Measurements from ENCODE around the gene SLC27A3. TPM values are rescaled to one million over a fixed set of nuclear protein-coding genes. Genes with fewer than 3 reads are reported as not detected.

SLC27A3 gene
- total RNA-seq, 1 donor from 2014 or later, result 30.4 TPM

DNA sequence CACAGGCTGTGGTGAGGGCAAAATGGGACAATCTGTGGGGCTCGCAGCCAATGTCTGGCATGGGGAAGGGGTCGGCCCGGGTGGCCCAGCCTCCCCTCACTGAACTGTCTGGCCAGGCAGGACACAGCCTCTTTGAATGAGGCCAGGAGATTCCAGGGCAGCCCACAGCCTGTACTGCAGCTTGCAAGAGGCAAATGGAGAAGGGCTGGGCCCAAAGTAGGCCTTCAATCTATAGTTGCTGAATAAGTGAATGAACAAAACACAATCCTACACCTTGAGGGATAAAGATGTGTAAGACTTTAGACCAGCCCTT lies 23.2 kb downstream of the SLC27A3 start:
- DNase-seq (ENCODE audit: low read depth in 2 of 2), result no peak

DNA sequence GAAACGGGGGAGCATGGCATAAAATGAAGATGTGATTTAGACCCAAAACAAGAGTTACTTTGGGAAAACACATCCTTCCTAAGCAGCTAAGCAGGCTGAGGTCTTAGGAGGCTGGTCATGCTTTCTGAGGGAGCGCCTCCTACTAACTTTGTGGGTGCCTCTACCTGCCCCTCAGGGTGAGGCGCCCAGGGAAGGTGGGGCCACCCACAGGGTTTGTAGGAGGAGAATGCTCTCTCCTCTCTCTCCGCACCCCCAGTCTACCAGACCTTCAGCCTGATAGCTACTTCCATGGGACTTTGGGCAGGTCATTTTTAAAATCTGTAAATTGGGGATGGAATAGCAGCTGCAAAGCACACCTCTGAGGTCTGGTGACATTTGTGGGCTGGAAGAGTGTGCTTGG lies 23.8 kb downstream of the SLC27A3 start:
- DNase-seq (ENCODE audit: low read depth in 2 of 2), result no peak

DNA sequence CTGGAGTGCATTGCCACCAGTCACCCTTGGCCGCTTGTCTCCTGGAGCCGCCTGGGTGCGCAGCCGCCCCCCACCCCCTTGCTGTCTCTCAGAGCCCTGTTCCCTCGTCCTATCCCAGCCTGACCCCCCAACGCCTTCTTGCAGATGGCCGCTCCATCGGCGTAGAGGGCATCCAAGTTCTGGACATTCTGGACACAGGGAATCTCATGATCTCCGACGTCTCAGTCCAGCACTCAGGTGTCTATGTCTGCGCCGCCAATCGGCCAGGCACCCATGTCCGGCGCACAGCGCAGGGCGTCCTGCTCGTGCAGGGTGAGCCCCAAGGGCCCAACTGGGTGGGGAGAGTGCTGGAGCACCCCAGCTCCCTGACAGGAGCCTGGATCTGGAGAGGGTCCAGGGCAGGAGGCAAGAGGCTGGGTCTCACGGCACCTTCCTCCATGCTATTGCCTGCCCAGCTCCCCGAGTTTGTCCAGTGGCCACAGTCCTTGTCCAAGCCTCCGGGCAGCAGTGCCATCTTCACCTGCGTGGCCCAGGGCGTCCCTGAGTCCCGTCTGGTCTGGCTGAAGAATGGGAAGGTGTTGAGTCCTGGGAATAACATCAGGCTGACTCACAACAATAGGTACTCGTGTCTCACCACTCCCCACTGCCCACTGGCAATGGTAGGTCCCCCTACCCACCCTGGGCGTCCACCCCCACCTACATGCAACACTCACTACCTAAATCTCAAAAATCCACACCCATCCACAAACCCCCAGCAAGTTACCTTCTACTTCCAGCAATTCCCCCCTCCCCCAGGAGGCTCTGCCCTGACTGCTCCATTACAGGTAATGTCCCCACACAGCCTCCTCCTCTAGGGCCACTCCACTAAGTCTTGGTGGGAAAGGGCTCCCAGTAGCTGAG lies 24.6 kb downstream of the SLC27A3 start:
- DNase-seq (ENCODE audit: low read depth in 2 of 2), result no peak

- DNase-seq (ENCODE audit: low read depth in 2 of 2), result no peak
Measured at GRCh38 chr1:153800516-153800915, 25.3 kb downstream of the SLC27A3 start.

GRCh38 chr1:153801028-153801625 lies 25.9 kb downstream of the SLC27A3 start:
- DNase-seq (ENCODE audit: low read depth in 2 of 2), result no peak

- DNase-seq (ENCODE audit: low read depth in 2 of 2), result no peak
Measured at GRCh38 chr1:153801786-153802697, 26.8 kb downstream of the SLC27A3 start.

DNA sequence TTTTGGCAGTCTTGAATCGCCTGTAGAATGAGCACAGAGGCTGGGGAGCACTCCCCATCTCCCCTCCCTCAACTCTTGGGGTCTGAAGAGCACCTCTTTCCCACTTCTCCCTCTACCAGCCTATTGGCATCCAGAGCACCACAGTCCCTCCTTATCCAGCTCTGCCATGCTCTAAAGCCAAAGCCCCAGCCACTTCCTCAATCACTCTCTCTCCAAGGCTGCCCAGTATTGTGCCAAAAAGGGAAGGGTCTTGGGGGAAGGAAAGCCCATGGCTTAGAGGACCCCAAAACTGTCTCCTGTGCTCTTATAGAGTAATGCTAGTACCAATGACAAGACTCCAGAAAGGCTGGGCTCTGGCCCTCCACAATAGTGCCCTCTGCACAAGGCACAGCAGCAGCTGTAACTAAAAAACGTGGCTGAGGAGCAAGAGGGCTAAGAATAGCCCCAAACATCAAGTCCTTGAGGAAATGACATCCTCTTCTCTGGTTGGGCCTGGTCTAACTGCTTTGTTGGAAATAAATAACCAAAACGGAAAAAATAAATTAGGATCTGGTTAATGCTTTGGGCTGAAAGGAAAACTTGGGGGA lies 28.4 kb downstream of the SLC27A3 start:
- no peak for DNase-seq (ENCODE audit: low read depth in 2 of 2)

GRCh38 chr1:153804112-153804511 lies 28.9 kb downstream of the SLC27A3 start:
- no peak for DNase-seq (ENCODE audit: low read depth in 2 of 2)

DNA sequence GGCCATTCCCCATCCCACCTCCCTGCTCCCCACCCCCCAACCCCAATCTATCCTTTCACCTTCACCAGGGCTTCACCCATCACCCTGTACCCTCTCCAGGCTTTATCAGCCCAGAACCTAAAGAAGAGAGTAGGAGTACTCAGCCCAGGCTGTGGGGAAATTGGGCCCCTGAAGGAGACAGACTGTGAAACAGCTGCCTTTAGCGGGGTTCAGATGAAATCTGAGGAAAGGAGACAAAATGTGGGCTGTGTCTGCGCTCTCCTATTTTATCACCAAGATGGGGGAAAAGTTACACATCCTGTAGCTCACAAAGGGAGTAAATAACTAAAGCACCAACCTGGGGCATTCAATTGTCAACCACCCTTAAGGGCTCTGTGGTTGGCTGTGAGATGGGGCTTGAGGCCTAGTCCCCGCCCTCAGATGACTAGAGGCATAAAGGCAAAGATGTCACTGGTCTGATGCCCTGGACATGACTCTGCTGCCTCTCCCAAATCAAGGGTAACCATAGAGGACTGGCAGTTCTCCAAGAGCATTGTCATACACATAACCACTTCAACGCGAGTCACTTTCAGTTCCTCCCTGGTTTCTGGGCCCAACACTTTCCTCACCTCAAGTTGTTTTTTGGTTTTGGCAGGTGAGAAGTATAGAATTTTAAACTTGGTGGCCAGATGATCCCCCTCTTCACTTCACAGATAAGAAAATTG lies 30.0 kb downstream of the SLC27A3 start:
- peak in 1 of 2 donors; percentile 21 for DNase-seq (ENCODE audit: low read depth in 2 of 2)

DNA sequence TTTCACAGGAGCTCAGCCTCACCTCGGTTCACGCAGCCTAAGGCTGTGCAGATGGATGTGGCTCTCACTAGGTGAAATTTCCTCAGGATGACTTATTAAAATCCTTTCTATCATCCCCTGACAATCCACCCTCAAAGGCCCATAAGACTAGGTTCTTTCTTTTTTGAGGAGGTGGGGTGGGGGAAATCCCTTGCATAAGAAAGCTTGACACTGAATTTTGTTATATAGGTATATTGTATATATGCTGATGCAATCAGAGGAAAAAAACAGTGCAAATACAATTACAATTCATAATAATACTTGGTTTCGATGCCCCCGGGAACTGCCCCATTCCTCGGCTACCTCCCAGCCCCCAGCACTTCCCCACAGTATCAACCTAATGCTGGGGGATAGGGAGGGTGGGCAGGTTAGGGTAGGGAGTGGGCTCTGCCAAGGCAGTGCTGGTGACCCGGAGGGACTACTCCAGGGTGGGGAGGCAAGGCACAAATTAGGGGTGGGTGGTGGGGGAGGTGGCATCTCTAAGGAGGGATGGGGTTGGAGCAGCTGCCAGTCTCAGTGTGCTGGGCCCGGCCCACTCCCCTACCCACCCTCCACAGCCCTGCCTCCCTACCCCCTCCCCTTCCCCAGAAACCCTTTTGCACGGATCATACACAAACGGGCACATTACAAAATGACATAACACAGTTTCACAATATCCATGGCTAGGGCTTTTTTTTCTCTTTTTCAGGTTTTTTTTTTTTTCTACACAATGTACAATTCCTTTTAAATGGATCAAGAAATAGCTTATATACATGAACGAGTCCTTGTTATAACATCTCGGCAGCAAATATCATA lies 30.9 kb downstream of the SLC27A3 start:
- DNase-seq (ENCODE audit: low read depth in 2 of 2), result no peak

- DNase-seq (ENCODE audit: low read depth in 2 of 2), result no peak
Measured at GRCh38 chr1:153816283-153816889, 41.2 kb downstream of the SLC27A3 start.

GRCh38 chr1:153818876-153819275 lies 43.7 kb downstream of the SLC27A3 start:
- no peak for DNase-seq (ENCODE audit: low read depth in 2 of 2)

DNA sequence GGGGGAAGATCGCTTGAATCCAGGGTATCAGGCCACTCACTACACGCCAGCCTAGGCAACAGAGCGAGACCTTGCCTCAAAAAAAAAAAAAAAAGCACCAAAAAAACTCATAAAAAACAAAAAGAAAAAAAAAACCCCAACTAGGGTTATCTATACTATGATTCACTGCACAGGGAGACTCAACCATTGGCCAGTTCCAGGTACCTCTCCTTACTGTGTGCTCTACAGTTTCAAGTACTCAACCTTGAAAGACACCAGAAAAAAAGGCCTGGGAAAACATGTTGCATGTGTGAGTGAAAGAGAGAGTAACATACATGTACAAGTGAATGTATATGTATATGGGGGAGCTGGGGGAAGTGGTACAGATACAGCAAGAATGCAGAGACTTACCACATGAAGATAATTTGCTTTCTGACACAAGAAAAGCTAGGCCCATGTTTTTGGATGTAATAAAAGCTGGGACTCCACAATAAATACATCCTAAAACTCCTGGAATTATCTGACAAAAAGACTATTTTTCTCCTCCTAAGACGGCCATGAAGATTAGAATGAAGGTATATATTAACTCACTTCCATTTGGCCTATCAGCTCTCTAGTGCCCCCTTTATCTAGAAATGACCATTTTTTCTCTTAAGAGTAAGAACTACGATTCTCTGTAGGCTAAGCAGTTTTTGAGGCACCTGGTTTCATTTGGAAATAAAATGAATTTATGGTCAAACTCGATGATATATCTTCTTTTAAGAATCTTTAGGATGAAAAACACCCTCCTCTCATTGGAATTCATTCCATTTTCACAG lies 52.2 kb downstream of the SLC27A3 start:
- DNase-seq (ENCODE audit: low read depth in 2 of 2), result no peak

Other genes starting within 250 kb of the SLC27A3 start
- 377 and 1,309 TPM in 2 replicates for gene S100A6, start 239.4 kb upstream of the SLC27A3 start, total RNA-seq
- gene S100A5, start 234.5 kb upstream of the SLC27A3 start, total RNA-seq, result not detected in 2 replicates
- 2.0 and 35.9 TPM in 2 replicates for gene S100A4, start 229.6 kb upstream of the SLC27A3 start, total RNA-seq
- 0.38 and 2.3 TPM in 2 replicates for gene S100A3, start 226.1 kb upstream of the SLC27A3 start, total RNA-seq
- 0.76 and 2.2 TPM in 2 replicates for gene S100A2, start 209.6 kb upstream of the SLC27A3 start, total RNA-seq
- gene S100A16, start 162.3 kb upstream of the SLC27A3 start, total RNA-seq, result 429 and 594 TPM in 2 replicates
- 0.13 and 0.51 TPM in 2 replicates for gene S100A14, start 159.1 kb upstream of the SLC27A3 start, total RNA-seq
- gene S100A13, start 147.9 kb upstream of the SLC27A3 start, total RNA-seq, result 124 and 129 TPM in 2 replicates
- gene S100A1, start 147.0 kb upstream of the SLC27A3 start, total RNA-seq, result not detected in 2 replicates
- gene CHTOP, start 141.3 kb upstream of the SLC27A3 start, total RNA-seq, result 20.7 and 23.1 TPM in 2 replicates
- gene SNAPIN, start 116.7 kb upstream of the SLC27A3 start, total RNA-seq, result 54.6 and 55.5 TPM in 2 replicates
- 206 and 207 TPM in 2 replicates for gene ILF2, start 104.4 kb upstream of the SLC27A3 start, total RNA-seq
- 9.4 and 50.6 TPM in 2 replicates for gene NPR1, start 96.7 kb upstream of the SLC27A3 start, total RNA-seq
- 16.4 and 20.7 TPM in 2 replicates for gene INTS3, start 47.4 kb upstream of the SLC27A3 start, total RNA-seq
- 4.0 and 6.2 TPM in 2 replicates for gene GATAD2B, start 147.6 kb downstream of the SLC27A3 start, total RNA-seq
- 6.7 and 13.9 TPM in 2 replicates for gene DENND4B, start 171.3 kb downstream of the SLC27A3 start, total RNA-seq
- gene CRTC2, start 183.2 kb downstream of the SLC27A3 start, total RNA-seq, result 2.3 and 3.3 TPM in 2 replicates
- 86.8 and 136 TPM in 2 replicates for gene SLC39A1, start 188.1 kb downstream of the SLC27A3 start, total RNA-seq
- 6.8 and 8.7 TPM in 2 replicates for gene CREB3L4, start 192.5 kb downstream of the SLC27A3 start, total RNA-seq
- 78.3 and 109 TPM in 2 replicates for gene JTB, start 202.3 kb downstream of the SLC27A3 start, total RNA-seq
- 35.4 and 61.8 TPM in 2 replicates for gene RAB13, start 210.9 kb downstream of the SLC27A3 start, total RNA-seq
- gene RPS27, start 215.4 kb downstream of the SLC27A3 start, total RNA-seq, result 1,374 and 1,459 TPM in 2 replicates

All from dermis microvascular lymphatic vessel endothelial cell (primary cell).